HEK293 (cell line): ENCODE results near the gene PHLPP2.

Source experiments
- BCL11B ChIP-seq: fragments of 450-650 bp; formaldehyde crosslinking; IDR thresholded peaks from 2 replicates; pipeline ENCODE4 v1.5.1; 2016; ENCODE audit warnings: low read depth, missing biosample characterization, missing genetic modification characterization
- FEZF1 ChIP-seq: fragments of 450-650 bp; formaldehyde crosslinking; IDR thresholded peaks from 2 replicates; pipeline ENCODE4 v1.5.1; 2016; ENCODE audit warnings: missing biosample characterization, missing genetic modification characterization
- GLI4 ChIP-seq: fragments of 450-650 bp; formaldehyde crosslinking; IDR thresholded peaks from 2 replicates; pipeline ENCODE4 v1.5.1; 2016; ENCODE audit warnings: missing biosample characterization, missing genetic modification characterization
- YY2 ChIP-seq: fragments of 450-650 bp; formaldehyde crosslinking; IDR thresholded peaks from 2 replicates; pipeline ENCODE4 v1.5.1; 2016; ENCODE audit warnings: missing biosample characterization, missing genetic modification characterization
- ZBTB21 ChIP-seq: fragments of 450-650 bp; formaldehyde crosslinking; IDR thresholded peaks from 2 replicates; pipeline ENCODE4 v1.5.1; 2017; ENCODE audit warnings: missing biosample characterization, missing genetic modification characterization
- ZBTB8A ChIP-seq: fragments of 450-650 bp; formaldehyde crosslinking; IDR thresholded peaks from 2 replicates; pipeline ENCODE4 v1.5.1; 2016; ENCODE audit warnings: missing biosample characterization, missing genetic modification characterization
- ZEB2 ChIP-seq: fragments of 450-650 bp; formaldehyde crosslinking; IDR thresholded peaks from 2 replicates; pipeline ENCODE4 v1.5.1; 2016; ENCODE audit warnings: missing biosample characterization, missing genetic modification characterization
- ZFP3 ChIP-seq: fragments of 450-650 bp; formaldehyde crosslinking; IDR thresholded peaks from 2 replicates; pipeline ENCODE4 v1.5.1; 2016; ENCODE audit warnings: low read depth, missing biosample characterization, missing genetic modification characterization
- ZFP69B ChIP-seq: fragments of 450-650 bp; formaldehyde crosslinking; IDR thresholded peaks from 2 replicates; pipeline ENCODE4 v1.5.1; 2016; ENCODE audit warnings: missing biosample characterization, missing genetic modification characterization
- ZNF140 ChIP-seq: fragments of 450-650 bp; formaldehyde crosslinking; IDR thresholded peaks from 2 replicates; pipeline ENCODE4 v1.5.1; 2016; ENCODE audit warnings: missing biosample characterization, missing genetic modification characterization
- ZNF155 ChIP-seq: fragments of 450-650 bp; formaldehyde crosslinking; IDR thresholded peaks from 2 replicates; pipeline ENCODE4 v1.5.1; 2016; ENCODE audit warnings: missing biosample characterization, missing genetic modification characterization
- ZNF223 ChIP-seq: fragments of 450-650 bp; formaldehyde crosslinking; IDR thresholded peaks from 2 replicates; pipeline ENCODE4 v1.5.1; 2016; ENCODE audit warnings: missing biosample characterization, missing genetic modification characterization
- ZNF292 ChIP-seq: fragments of 450-650 bp; formaldehyde crosslinking; IDR thresholded peaks from 2 replicates; pipeline ENCODE4 v1.5.1; 2016; ENCODE audit warnings: low read depth, missing biosample characterization, missing genetic modification characterization, borderline replicate concordance
- ZNF324 ChIP-seq: fragments of 450-650 bp; formaldehyde crosslinking; IDR thresholded peaks from 2 replicates; pipeline ENCODE4 v1.5.1; 2016; ENCODE audit warnings: missing biosample characterization, missing genetic modification characterization
- ZNF37A ChIP-seq: fragments of 450-650 bp; IDR thresholded peaks from 2 replicates; pipeline ENCODE4 v1.5.1; 2018; ENCODE audit warnings: missing biosample characterization, missing genetic modification characterization
- ZNF404 ChIP-seq: fragments of 450-650 bp; formaldehyde crosslinking; IDR thresholded peaks from 2 replicates; pipeline ENCODE4 v1.5.1; 2017; ENCODE audit warnings: missing biosample characterization, missing genetic modification characterization
- ZNF426 ChIP-seq: fragments of 450-650 bp; formaldehyde crosslinking; IDR thresholded peaks from 2 replicates; pipeline ENCODE4 v1.5.1; 2017; ENCODE audit warnings: missing biosample characterization, missing genetic modification characterization, mild to moderate bottlenecking, inconsistent platforms, moderate library complexity
- ZNF473 ChIP-seq: fragments of 450-650 bp; formaldehyde crosslinking; IDR thresholded peaks from 2 replicates; pipeline ENCODE4 v1.5.1; 2017; ENCODE audit warnings: missing biosample characterization, missing genetic modification characterization
- ZNF501 ChIP-seq: fragments of 450-650 bp; formaldehyde crosslinking; IDR thresholded peaks from 2 replicates; pipeline ENCODE4 v1.5.1; 2016; ENCODE audit warnings: missing biosample characterization, missing genetic modification characterization
- ZNF548 ChIP-seq: fragments of 450-650 bp; formaldehyde crosslinking; IDR thresholded peaks from 2 replicates; pipeline ENCODE4 v1.5.1; 2016; ENCODE audit warnings: missing biosample characterization, missing genetic modification characterization
- ZNF560 ChIP-seq: fragments of 450-650 bp; formaldehyde crosslinking; IDR thresholded peaks from 2 replicates; pipeline ENCODE4 v1.5.1; 2017; ENCODE audit warnings: missing biosample characterization, missing genetic modification characterization, borderline replicate concordance
- ZNF610 ChIP-seq: fragments of 450-650 bp; formaldehyde crosslinking; IDR thresholded peaks from 2 replicates; pipeline ENCODE4 v1.5.1; 2016; ENCODE audit warnings: missing biosample characterization, missing genetic modification characterization, borderline replicate concordance
- ZNF626 ChIP-seq: fragments of 450-650 bp; sonication (Bioruptor Pico); formaldehyde crosslinking; IDR thresholded peaks from 2 replicates; pipeline ENCODE4 v1.5.1; 2018; ENCODE audit warnings: missing biosample characterization, missing genetic modification characterization, inconsistent platforms
- ZNF776 ChIP-seq: fragments of 450-650 bp; formaldehyde crosslinking; IDR thresholded peaks from 2 replicates; pipeline ENCODE4 v1.5.0; 2017; ENCODE audit warnings: missing biosample characterization, missing genetic modification characterization, borderline replicate concordance
- ZSCAN16 ChIP-seq: fragments of 450-650 bp; formaldehyde crosslinking; IDR thresholded peaks from 2 replicates; pipeline ENCODE4 v1.5.1; 2016; ENCODE audit warnings: missing biosample characterization, missing genetic modification characterization
- ZSCAN23 ChIP-seq: fragments of 450-650 bp; formaldehyde crosslinking; IDR thresholded peaks from 2 replicates; pipeline ENCODE4 v1.5.1; 2016; ENCODE audit warnings: missing biosample characterization, missing genetic modification characterization
- TF ChIP-seq, protein P1 (sequence below): fragments of 450-650 bp; formaldehyde crosslinking; IDR thresholded peaks from 2 replicates; pipeline ENCODE4 v1.5.1; 2016; ENCODE audit warnings: missing biosample characterization, missing genetic modification characterization
- TF ChIP-seq, protein P2 (sequence below): fragments of 450-650 bp; formaldehyde crosslinking; IDR thresholded peaks from 2 replicates; pipeline ENCODE4 v1.5.1; 2016; ENCODE audit warnings: missing biosample characterization, missing genetic modification characterization
- TF ChIP-seq, protein P3 (sequence below): fragments of 450-650 bp; formaldehyde crosslinking; IDR thresholded peaks from 2 replicates; pipeline ENCODE4 v1.5.1; 2016; ENCODE audit warnings: missing biosample characterization, missing genetic modification characterization, low read depth
- TF ChIP-seq, protein P4 (sequence below): fragments of 450-650 bp; formaldehyde crosslinking; IDR thresholded peaks from 2 replicates; pipeline ENCODE4 v1.5.1; 2016; ENCODE audit warnings: missing biosample characterization, missing genetic modification characterization
- TF ChIP-seq, protein P5 (sequence below): fragments of 450-650 bp; formaldehyde crosslinking; IDR thresholded peaks from 2 replicates; pipeline ENCODE4 v1.5.1; 2016; ENCODE audit warnings: missing biosample characterization, missing genetic modification characterization

Gene PHLPP2

DNA sequence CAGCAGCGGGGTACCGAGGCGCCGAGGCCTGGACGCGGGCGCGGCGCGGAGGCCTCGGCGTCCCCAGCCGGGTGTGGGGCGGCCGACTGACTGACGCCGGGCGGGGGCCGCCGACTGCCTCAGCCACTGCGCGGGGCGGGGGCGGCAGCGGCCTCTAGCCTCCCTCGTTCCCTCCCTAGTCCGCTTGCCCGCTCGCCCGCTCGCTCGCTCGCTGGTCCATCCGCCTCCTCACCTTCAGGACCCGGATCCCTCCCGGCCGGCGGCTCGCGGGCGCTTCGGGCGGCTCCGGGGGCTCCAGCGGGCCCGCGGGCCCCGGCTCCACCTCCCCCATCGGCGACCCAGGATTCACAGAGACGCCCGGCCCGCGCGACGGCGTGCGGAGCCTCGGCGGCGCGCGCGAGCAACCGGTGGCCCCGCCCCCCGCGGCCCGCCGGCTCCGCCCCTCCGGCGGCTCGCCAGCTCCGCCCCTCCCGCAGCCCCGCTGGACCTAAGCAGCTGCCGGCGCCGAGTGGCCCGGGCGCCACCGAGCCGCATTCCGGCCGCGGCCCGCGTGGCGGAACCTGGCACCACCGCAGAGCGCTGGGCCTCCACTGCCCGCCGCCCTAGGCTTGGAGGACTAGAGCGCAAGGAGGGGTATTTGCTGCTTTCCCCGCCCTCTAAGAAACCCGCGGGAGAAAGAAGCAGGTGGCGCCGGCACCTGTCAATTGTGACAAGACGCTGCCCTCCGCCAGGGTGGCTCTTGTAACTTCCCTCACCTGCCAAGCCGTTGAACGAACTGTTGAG is 773 bp downstream of the PHLPP2 start (continued):
- TF ChIP-seq ZEB2 = 0 out of 2 replicates have a peak, but pooled peaks have one; percentile 47
- no peak for TF ChIP-seq ZNF404 (tag by site-specific recombination)
- no peak for TF ChIP-seq ZBTB21 (tag by site-specific recombination)
- TF ChIP-seq, protein P1, sequence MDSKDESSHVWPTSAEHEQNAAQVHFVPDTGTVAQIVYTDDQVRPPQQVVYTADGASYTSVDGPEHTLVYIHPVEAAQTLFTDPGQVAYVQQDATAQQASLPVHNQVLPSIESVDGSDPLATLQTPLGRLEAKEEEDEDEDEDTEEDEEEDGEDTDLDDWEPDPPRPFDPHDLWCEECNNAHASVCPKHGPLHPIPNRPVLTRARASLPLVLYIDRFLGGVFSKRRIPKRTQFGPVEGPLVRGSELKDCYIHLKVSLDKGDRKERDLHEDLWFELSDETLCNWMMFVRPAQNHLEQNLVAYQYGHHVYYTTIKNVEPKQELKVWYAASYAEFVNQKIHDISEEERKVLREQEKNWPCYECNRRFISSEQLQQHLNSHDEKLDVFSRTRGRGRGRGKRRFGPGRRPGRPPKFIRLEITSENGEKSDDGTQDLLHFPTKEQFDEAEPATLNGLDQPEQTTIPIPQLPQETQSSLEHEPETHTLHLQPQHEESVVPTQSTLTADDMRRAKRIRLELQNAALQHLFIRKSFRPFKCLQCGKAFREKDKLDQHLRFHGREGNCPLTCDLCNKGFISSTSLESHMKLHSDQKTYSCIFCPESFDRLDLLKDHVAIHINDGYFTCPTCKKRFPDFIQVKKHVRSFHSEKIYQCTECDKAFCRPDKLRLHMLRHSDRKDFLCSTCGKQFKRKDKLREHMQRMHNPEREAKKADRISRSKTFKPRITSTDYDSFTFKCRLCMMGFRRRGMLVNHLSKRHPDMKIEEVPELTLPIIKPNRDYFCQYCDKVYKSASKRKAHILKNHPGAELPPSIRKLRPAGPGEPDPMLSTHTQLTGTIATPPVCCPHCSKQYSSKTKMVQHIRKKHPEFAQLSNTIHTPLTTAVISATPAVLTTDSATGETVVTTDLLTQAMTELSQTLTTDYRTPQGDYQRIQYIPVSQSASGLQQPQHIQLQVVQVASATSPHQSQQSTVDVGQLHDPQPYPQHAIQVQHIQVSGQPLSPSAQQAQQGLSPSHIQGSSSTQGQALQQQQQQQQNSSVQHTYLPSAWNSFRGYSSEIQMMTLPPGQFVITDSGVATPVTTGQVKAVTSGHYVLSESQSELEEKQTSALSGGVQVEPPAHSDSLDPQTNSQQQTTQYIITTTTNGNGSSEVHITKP (tag by site-specific recombination) = peak; percentile 89
- TF ChIP-seq ZFP3 (tag by site-specific recombination) = no peak
- TF ChIP-seq ZNF548 (tag by site-specific recombination) = no peak
- TF ChIP-seq ZNF223 (tag by site-specific recombination) = peak; percentile 42; the same call in 1 of the 2 replicates
- no peak for TF ChIP-seq ZNF426
- TF ChIP-seq ZNF292 (tag by site-specific recombination) = no peak
- no peak for TF ChIP-seq ZNF140 (tag by site-specific recombination)
- no peak for TF ChIP-seq ZNF37A (tag by site-specific recombination)
- TF ChIP-seq ZNF626 (tag by site-specific recombination) = no peak
- TF ChIP-seq FEZF1 (tag by site-specific recombination) = no peak
- peak; percentile 78 for TF ChIP-seq ZBTB8A
- no peak for TF ChIP-seq ZSCAN16 (tag by site-specific recombination)
- TF ChIP-seq ZNF473 (tag by site-specific recombination) = no peak
- TF ChIP-seq ZNF610 = no peak
- TF ChIP-seq ZNF155 (tag by site-specific recombination) = no peak
- TF ChIP-seq ZNF776 (tag by site-specific recombination) = no peak
- no peak for TF ChIP-seq ZFP69B (tag by site-specific recombination)
- TF ChIP-seq ZNF324 (tag by site-specific recombination) = no peak
- TF ChIP-seq, protein P2, sequence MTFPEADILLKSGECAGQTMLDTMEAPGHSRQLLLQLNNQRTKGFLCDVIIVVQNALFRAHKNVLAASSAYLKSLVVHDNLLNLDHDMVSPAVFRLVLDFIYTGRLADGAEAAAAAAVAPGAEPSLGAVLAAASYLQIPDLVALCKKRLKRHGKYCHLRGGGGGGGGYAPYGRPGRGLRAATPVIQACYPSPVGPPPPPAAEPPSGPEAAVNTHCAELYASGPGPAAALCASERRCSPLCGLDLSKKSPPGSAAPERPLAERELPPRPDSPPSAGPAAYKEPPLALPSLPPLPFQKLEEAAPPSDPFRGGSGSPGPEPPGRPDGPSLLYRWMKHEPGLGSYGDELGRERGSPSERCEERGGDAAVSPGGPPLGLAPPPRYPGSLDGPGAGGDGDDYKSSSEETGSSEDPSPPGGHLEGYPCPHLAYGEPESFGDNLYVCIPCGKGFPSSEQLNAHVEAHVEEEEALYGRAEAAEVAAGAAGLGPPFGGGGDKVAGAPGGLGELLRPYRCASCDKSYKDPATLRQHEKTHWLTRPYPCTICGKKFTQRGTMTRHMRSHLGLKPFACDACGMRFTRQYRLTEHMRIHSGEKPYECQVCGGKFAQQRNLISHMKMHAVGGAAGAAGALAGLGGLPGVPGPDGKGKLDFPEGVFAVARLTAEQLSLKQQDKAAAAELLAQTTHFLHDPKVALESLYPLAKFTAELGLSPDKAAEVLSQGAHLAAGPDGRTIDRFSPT (tag by site-specific recombination) = no peak
- TF ChIP-seq ZNF501 (tag by site-specific recombination) = no peak
- TF ChIP-seq, protein P3, sequence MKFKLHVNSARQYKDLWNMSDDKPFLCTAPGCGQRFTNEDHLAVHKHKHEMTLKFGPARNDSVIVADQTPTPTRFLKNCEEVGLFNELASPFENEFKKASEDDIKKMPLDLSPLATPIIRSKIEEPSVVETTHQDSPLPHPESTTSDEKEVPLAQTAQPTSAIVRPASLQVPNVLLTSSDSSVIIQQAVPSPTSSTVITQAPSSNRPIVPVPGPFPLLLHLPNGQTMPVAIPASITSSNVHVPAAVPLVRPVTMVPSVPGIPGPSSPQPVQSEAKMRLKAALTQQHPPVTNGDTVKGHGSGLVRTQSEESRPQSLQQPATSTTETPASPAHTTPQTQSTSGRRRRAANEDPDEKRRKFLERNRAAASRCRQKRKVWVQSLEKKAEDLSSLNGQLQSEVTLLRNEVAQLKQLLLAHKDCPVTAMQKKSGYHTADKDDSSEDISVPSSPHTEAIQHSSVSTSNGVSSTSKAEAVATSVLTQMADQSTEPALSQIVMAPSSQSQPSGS (tag by site-specific recombination) = no peak
- TF ChIP-seq, protein P4, sequence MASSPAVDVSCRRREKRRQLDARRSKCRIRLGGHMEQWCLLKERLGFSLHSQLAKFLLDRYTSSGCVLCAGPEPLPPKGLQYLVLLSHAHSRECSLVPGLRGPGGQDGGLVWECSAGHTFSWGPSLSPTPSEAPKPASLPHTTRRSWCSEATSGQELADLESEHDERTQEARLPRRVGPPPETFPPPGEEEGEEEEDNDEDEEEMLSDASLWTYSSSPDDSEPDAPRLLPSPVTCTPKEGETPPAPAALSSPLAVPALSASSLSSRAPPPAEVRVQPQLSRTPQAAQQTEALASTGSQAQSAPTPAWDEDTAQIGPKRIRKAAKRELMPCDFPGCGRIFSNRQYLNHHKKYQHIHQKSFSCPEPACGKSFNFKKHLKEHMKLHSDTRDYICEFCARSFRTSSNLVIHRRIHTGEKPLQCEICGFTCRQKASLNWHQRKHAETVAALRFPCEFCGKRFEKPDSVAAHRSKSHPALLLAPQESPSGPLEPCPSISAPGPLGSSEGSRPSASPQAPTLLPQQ = peak; percentile 8; the same call in 1 of the 2 replicates
- no peak for TF ChIP-seq YY2 (tag by site-specific recombination)
- no peak for TF ChIP-seq ZSCAN23 (tag by site-specific recombination)
- TF ChIP-seq ZNF560 (tag by site-specific recombination) = no peak
- TF ChIP-seq BCL11B (tag by site-specific recombination) = no peak
- TF ChIP-seq GLI4 (tag by site-specific recombination) = no peak
- TF ChIP-seq, protein P5, sequence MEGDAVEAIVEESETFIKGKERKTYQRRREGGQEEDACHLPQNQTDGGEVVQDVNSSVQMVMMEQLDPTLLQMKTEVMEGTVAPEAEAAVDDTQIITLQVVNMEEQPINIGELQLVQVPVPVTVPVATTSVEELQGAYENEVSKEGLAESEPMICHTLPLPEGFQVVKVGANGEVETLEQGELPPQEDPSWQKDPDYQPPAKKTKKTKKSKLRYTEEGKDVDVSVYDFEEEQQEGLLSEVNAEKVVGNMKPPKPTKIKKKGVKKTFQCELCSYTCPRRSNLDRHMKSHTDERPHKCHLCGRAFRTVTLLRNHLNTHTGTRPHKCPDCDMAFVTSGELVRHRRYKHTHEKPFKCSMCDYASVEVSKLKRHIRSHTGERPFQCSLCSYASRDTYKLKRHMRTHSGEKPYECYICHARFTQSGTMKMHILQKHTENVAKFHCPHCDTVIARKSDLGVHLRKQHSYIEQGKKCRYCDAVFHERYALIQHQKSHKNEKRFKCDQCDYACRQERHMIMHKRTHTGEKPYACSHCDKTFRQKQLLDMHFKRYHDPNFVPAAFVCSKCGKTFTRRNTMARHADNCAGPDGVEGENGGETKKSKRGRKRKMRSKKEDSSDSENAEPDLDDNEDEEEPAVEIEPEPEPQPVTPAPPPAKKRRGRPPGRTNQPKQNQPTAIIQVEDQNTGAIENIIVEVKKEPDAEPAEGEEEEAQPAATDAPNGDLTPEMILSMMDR (tag by site-specific recombination) = peak; percentile 36; the same call in 1 of the 2 replicates
